Heart left ventricle (tissue), 16 donors: ENCODE data around the gene PLA2G2D. TPM values are rescaled to one million over a fixed set of nuclear protein-coding genes. Genes with fewer than 3 reads are reported as not detected.

Experiments used
- ATAC-seq, 4 donors: fragments of 200-7000 bp; cut with Tn5 transposase; one replicate each; pipeline ENCODE4 v1.9.1; 2020 to 2022; ENCODE audit warnings: moderate library complexity in 4 of 4, mild to moderate bottlenecking in 3 of 4, moderate number of reproducible peaks in 1 of 4
- DNase-seq, 5 donors: peaks; one replicate each; pipeline ENCODE4 v3.0.0-alpha.2; 2020
- H3K27ac ChIP-seq, 12 donors: fragments of 200-600 bp; sonication (generic) in 4 of 12; one replicate each; pipeline versions ENCODE4 v1.5.0 to v1.8.0; 2016 to 2022; ENCODE audit warnings: mild to moderate bottlenecking in 2 of 12
- H3K27me3 ChIP-seq, 9 donors: fragments of 200-600 bp; sonication (generic) in 2 of 9; one replicate each; pipeline versions ENCODE4 v1.5.1 to v1.8.0; 2016 to 2022; ENCODE audit warnings: mild to moderate bottlenecking in 3 of 9
- H3K36me3 ChIP-seq, 9 donors: fragments of 200-600 bp; sonication (generic) in 2 of 9; one replicate each; pipeline versions ENCODE4 v1.5.0 to v1.8.0; 2018 to 2022; ENCODE audit warnings: mild to moderate bottlenecking in 2 of 9
- H3K4me1 ChIP-seq, 12 donors: fragments of 200-600 bp; sonication (generic) in 4 of 12; one replicate each; pipeline versions ENCODE4 v1.5.0 to v1.8.0; 2016 to 2022; ENCODE audit warnings: mild to moderate bottlenecking in 3 of 12
- H3K4me3 ChIP-seq, 12 donors: fragments of 200-600 bp; sonication (generic) in 4 of 12; one replicate each; pipeline versions ENCODE4 v1.5.0 to v1.8.0; 2017 to 2022; ENCODE audit warnings: mild to moderate bottlenecking in 9 of 12, moderate library complexity in 4 of 12
- H3K9me3 ChIP-seq, 12 donors: fragments of 200-600 bp; sonication (generic) in 4 of 12; one replicate each; pipeline versions ENCODE4 v1.5.0 to v1.8.0; 2016 to 2022; ENCODE audit warnings: mild to moderate bottlenecking in 1 of 12
- CTCF ChIP-seq, 12 donors: fragments of 200-600 bp; sonication (generic) in 4 of 12; IDR thresholded peaks; one replicate each; pipeline versions ENCODE4 v1.5.0 to v1.8.0; 2018 to 2022; ENCODE audit warnings: antibody characterized with exemption in 12 of 12, mild to moderate bottlenecking in 5 of 12
- POLR2A ChIP-seq, 2 donors: fragments of 450-650 bp; IDR thresholded peaks; one replicate each; pipeline ENCODE4 v1.6.1; 2017; ENCODE audit warnings: antibody characterized with exemption in 2 of 2, mild to moderate bottlenecking in 2 of 2, moderate library complexity in 2 of 2
- WGBS, 4 donors: extraction: QIAGEN DNeasy Blood & Tissue Kit in 2 of 4; methylation state at CpG; one replicate each; pipeline versions ENCODE4 v1.1.5 to v1.1.7; 2013 to 2018; 5-methylcytosine and 5-hydroxymethylcytosine counted together
- intact Hi-C, 10 donors: fragments of 100-400 bp; cut with DNase I; formaldehyde crosslinking; loops; one replicate each; pipeline versions ENCODE4 v1.11.1 to v1.14.2; 2022
- polyA plus RNA-seq, 2 donors: library from polyadenylated mRNA; stranded (reverse); fragments of 200-250 nt; gene quantifications; one replicate each; pipeline ENCODE4 v1.2.3, GENCODE V29; 2013
- total RNA-seq, 9 donors: library from RNA; depleted of rRNA in 2 of 9; stranded (reverse); fragments of >200 nt in 2 of 9; fragmentation: NEBNext Ultra II Directional in 3 of 9; extraction: Animal tissue kit (Norgen Biotek cat#: 25700) in 3 of 9; gene quantifications; one replicate each; pipeline versions ENCODE4 v1.1.0 to v1.2.4, GENCODE V29; 2016 to 2023
- donor health status: ischemic (EF 13 %, LVEDD 7.1; RV severe dilation, severe dysfunction).
- donor health status: healthy with polysubstance abuse.
- donor health status: DM: no; HTN: yes; CAD: no.
- donor health status: DM: no; HTN: no; CAD: no.
- donor health status: ischemic (EF 25% LVEDD 6.9; RV normal size, moderate dysfunction).
- donor health status: ischemic (EF 25% LVEDD 5.7; RV mildly dilated, moderate dysfunction).
- donor health status: healthy.
- donor health status: DM: yes; HTN: yes; CAD: no.
- donor health status: ischemic (EF 35%, LVEDD 5.7; RV mildly dilated, moderate dysfunction).
- donor health status: nonischemic (EF 11% LVEDD 7.7; RV severe dilation, severe dysfunction).
- donor health status: DM: yes; HTN: yes; CAD: no.
- donor health status: PGD.
- donor health status: ischemic (EF 29% LVEDD 5.4; RV normal size, mild dysfunction).
- donor health status: nonischemic (EF 23%, LVEDD 6.1; RV moderate dilation, normal function).

Gene PLA2G2D
- total and polyA plus RNA-seq, 11 donors, result 0.85 to 5.4 TPM; not detected in 9

- intact Hi-C loops, result loop anchor here in 1 of 10 donors (10.0 kb wide), 1 partner anchor 108 kb away; the partner anchor contains the start of gene PLA2G2A
- no peaks in the 10 kb centered on the region for H3K9me3 ChIP-seq
- H3K27me3 ChIP-seq, result no peaks in the 10 kb centered on the region
- peaks cover 0 to 37% (median 9%) of the 10 kb centered on the region in 9 donors for H3K36me3 ChIP-seq
- H3K4me1 ChIP-seq, result peaks cover 0 to 45% (median 21%) of the 10 kb centered on the region in 12 donors
- no peak overlapping the region for H3K4me3 ChIP-seq
- no peak for ATAC-seq
- no peak for TF ChIP-seq POLR2A (IDR thresholded peaks at IDR 0.05)
- no peak for TF ChIP-seq CTCF (IDR thresholded peaks at IDR 0.05)
- DNase-seq, result no peak
- 56 to 69% (median 64%) methylated on average over 2 of the region's 2 CpGs for WGBS, 4 donors
- peak overlapping the region in 5 of 12 donors; percentile 3 to 49 (median 35) for H3K27ac ChIP-seq
These were observed 36.6 kb downstream of the PLA2G2D start for GRCh38 chr1:20082772-20083171.

- TF ChIP-seq POLR2A (IDR thresholded peaks at IDR 0.05), result no peak
- no peak for TF ChIP-seq CTCF (IDR thresholded peaks at IDR 0.05)
- Histone ChIP-seq H3K36me3 (peaks cover 0 to 35% (median 9%) of the 10 kb centered on the region in 9 donors), H3K9me3 (no peaks in the 10 kb centered on the region), H3K27me3 (no peaks in the 10 kb centered on the region), H3K27ac (peak overlapping the region in 3 of 12 donors; percentile 9 to 42 (median 30)), H3K4me1 (peaks cover 0 to 49% (median 22%) of the 10 kb centered on the region in 12 donors), H3K4me3 (no peak overlapping the region)
- no peak for ATAC-seq
- 65 to 67% (median 66%) methylated on average over 6 to 8 of the region's 8 CpGs for WGBS, 4 donors
- intact Hi-C loops, result loop anchor here in 1 of 10 donors (10.0 kb wide), 1 partner anchor 107 kb away; the partner anchor contains the start of gene PLA2G2A
- DNase-seq, result no peak
These were observed 38.0 kb downstream of the PLA2G2D start for GRCh38 chr1:20081353-20081810.

GRCh38 chr1:20080441-20081352, 38.6 kb downstream of the PLA2G2D start:
- H3K4me1 ChIP-seq, result peaks cover 0 to 52% (median 22%) of the 10 kb centered on the region in 12 donors
- H3K27ac ChIP-seq, result peak overlapping the region in 7 of 12 donors; percentile 21 to 59 (median 35)
- DNase-seq, result no peak
- peak in 2 of 4 donors; percentile 6 to 14 for ATAC-seq
- WGBS, 4 donors, result 53 to 70% (median 63%) methylated on average over 19 to 20 of the region's 20 CpGs
- H3K27me3 ChIP-seq, result no peaks in the 10 kb centered on the region
- H3K36me3 ChIP-seq, result peaks cover 0 to 35% (median 3%) of the 10 kb centered on the region in 9 donors
- TF ChIP-seq CTCF (IDR thresholded peaks at IDR 0.05), result no peak
- TF ChIP-seq POLR2A (IDR thresholded peaks at IDR 0.05), result no peak
- intact Hi-C loops, result loop anchor here in 1 of 10 donors (10.0 kb wide), 1 partner anchor 106 kb away; the partner anchor contains the start of gene PLA2G2A
- no peaks in the 10 kb centered on the region for H3K9me3 ChIP-seq
- H3K4me3 ChIP-seq, result no peak overlapping the region
